ENCODE data around the gene SHOX.

DNA sequence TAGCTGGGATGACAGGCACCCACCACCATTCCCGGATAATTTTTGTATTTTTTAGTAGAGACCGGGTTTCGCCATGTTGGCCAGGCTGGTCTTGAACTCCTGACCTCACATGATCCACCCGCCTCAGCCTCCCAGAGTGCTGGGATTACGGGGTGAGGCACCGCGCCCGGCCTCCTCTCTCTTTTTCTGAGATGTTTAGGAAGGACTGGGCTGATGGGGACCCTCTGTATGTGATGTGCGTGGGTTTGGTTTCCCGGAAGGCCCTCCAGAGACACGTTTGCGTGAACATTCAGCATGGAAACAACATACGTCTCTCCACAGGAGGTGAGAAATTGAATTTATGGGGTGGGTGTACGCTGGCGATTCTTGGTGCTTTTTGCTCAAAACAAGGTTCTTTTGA is 18.6 kb downstream of the SHOX start:
- TF ChIP-seq POLR2A (IDR thresholded peaks at IDR 0.05) (no peak), POLR2AphosphoS5 (IDR thresholded peaks at IDR 0.05) (no peak)
- TF ChIP-seq, protein P1, sequence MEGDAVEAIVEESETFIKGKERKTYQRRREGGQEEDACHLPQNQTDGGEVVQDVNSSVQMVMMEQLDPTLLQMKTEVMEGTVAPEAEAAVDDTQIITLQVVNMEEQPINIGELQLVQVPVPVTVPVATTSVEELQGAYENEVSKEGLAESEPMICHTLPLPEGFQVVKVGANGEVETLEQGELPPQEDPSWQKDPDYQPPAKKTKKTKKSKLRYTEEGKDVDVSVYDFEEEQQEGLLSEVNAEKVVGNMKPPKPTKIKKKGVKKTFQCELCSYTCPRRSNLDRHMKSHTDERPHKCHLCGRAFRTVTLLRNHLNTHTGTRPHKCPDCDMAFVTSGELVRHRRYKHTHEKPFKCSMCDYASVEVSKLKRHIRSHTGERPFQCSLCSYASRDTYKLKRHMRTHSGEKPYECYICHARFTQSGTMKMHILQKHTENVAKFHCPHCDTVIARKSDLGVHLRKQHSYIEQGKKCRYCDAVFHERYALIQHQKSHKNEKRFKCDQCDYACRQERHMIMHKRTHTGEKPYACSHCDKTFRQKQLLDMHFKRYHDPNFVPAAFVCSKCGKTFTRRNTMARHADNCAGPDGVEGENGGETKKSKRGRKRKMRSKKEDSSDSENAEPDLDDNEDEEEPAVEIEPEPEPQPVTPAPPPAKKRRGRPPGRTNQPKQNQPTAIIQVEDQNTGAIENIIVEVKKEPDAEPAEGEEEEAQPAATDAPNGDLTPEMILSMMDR (IDR thresholded peaks at IDR 0.05), result no peak

Data from prostate gland (tissue), 2 donors.